ENCODE data around the gene RELL2. TPM values are rescaled to one million over a fixed set of nuclear protein-coding genes. Genes with fewer than 3 reads are reported as not detected.

RELL2 gene
- total and polyA plus RNA-seq, 10 donors: 8.7 to 26.2 (median 12.3) TPM

DNA sequence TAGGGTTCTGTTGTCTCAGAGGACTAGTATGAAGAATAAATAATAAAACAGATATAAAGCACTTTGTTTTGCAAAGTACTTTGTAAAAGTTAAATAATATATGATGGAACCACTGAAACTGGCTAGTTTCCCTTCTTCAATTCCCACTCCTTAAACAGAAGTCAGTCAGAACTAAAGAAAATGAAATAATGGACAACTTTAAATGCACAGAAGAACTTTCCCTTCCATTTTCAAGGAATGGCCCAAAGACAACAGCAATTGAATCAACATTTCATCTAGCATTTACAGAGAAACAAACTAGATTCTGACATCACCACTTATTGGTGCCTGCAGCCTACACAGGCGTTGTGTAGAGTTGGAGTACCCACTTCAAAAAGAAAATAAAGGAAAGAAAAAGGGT lies 34.2 kb upstream of the RELL2 start:
- Histone ChIP-seq H3K27me3 (replicated peaks in 1 of 7) (no peaks in the 10 kb centered on the region), H3K4me1 (peaks cover 50 to 100% (median 91%) of the 10 kb centered on the region in 6 donors), H3K27ac (peak overlapping the region in 6 of 8 donors; percentile 84 to 91 (median 88)), H3K36me3 (no peaks in the 10 kb centered on the region), H3K9me3 (peaks cover 0 to 1% (median 0%) of the 10 kb centered on the region in 8 donors), H3K4me3 (no peak overlapping the region)
- DNase-seq: no peak
- WGBS, 5 donors: 55 to 84% (median 83%) methylated on average over 1 of the region's 1 CpG
- intact Hi-C loops (cut with DNase I; ENCODE audit: low total_unique reads): no loop called here
- TF ChIP-seq POLR2A (IDR thresholded peaks at IDR 0.05) (no peak), POLR2AphosphoS5 (IDR thresholded peaks at IDR 0.05) (no peak)
- TF ChIP-seq, protein P1, sequence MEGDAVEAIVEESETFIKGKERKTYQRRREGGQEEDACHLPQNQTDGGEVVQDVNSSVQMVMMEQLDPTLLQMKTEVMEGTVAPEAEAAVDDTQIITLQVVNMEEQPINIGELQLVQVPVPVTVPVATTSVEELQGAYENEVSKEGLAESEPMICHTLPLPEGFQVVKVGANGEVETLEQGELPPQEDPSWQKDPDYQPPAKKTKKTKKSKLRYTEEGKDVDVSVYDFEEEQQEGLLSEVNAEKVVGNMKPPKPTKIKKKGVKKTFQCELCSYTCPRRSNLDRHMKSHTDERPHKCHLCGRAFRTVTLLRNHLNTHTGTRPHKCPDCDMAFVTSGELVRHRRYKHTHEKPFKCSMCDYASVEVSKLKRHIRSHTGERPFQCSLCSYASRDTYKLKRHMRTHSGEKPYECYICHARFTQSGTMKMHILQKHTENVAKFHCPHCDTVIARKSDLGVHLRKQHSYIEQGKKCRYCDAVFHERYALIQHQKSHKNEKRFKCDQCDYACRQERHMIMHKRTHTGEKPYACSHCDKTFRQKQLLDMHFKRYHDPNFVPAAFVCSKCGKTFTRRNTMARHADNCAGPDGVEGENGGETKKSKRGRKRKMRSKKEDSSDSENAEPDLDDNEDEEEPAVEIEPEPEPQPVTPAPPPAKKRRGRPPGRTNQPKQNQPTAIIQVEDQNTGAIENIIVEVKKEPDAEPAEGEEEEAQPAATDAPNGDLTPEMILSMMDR (IDR thresholded peaks at IDR 0.05 in 8 of 11, conservative IDR thresholded peaks at IDR 0.05 in 3 of 11): no peak

DNA sequence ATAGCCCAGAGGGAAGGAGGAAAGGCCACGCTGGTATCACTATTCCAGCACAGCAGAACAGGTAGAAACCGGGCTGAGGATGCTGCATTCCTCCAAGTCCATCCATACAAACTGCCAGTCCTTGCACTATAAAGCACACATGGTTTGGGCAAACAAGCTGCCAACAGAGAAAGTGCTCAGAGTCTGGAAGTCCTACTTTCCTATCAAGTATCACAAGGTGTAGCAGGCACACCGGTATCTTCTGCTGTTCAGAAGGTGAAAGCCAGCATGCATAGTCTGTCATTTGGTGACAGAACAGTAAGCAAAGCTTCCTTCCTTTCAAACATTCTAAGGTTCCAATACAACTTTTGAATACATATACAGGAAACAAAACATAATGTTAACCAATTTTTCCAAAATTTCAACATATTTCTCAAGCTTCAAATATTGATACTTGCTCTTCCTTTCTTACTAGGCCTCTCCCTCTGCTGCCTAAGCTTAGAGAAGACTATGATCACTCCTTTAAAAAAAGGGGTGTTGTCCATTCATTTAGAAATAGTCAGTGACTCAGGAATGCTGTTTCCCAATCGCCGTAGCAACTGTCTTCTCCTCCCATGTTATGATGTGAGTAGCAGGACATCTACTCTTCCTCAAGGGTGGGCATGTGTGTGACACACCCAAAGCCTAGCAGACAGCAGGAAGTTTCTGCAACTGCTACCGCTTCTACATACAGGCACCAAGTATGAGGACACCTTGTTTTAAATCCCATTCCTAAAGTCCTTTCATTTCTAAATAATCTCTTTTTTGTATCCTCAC lies 32.7 kb upstream of the RELL2 start:
- H3K36me3 ChIP-seq: no peaks in the 10 kb centered on the region
- no peak for DNase-seq
- peak overlapping the region; percentile 5 to 91 (median 88) for H3K27ac ChIP-seq
- TF ChIP-seq POLR2A (IDR thresholded peaks at IDR 0.05) (no peak), POLR2AphosphoS5 (IDR thresholded peaks at IDR 0.05) (peak in 1 of 3 donors; percentile 55)
- TF ChIP-seq, protein P1 (IDR thresholded peaks at IDR 0.05 in 8 of 11, conservative IDR thresholded peaks at IDR 0.05 in 3 of 11): peak in 1 of 11 experiments; percentile 15
- peaks cover 56 to 100% (median 90%) of the 10 kb centered on the region in 6 donors for H3K4me1 ChIP-seq
- 38 to 48% (median 41%) methylated on average over 6 of the region's 6 CpGs for WGBS, 5 donors
- intact Hi-C loops (cut with DNase I; ENCODE audit: low total_unique reads): no loop called here
- H3K27me3 ChIP-seq (replicated peaks in 1 of 7): no peaks in the 10 kb centered on the region
- no peaks in the 10 kb centered on the region for H3K9me3 ChIP-seq
- peak overlapping the region in 1 of 8 donors; percentile 35 for H3K4me3 ChIP-seq

DNA sequence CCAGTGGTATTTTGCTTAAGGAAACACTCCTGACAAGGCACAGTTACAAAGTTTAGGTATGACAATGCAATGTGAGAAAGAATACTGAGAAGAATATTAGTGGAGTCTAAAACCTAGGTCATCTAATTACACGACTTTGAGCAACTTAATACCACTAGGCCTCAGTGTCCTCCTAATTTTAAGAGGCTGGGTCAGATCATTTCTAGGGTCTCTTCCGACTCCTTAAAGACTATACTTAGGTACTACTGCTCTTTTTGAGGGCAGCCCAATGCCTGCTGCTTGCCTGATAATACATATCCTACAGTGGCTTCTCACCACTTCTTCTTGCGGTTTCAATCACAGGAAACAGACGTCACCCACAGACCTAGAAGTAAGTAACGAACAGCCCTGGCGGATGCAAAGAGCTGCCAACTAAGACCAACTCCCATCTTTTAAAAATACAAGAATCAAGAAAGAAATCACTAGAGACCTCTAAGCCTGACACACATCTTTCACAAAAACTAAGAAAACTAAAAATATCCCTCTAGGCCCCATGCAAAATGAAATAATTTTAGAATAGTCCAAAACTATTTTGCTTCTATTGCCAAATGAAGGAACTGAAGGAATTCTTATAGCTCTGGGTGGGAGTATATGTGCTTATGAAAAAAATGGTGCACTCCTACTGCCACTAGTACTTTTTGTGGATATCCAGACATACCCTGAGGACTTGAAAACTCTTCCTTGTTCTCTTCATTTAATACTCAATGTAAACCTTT lies 31.1 kb upstream of the RELL2 start:
- Histone ChIP-seq H3K4me1 (peaks cover 61 to 100% (median 89%) of the 10 kb centered on the region in 6 donors), H3K27me3 (replicated peaks in 1 of 7) (no peaks in the 10 kb centered on the region), H3K27ac (peak overlapping the region; percentile 50 to 91 (median 88)), H3K36me3 (peaks cover 0 to 7% (median 0%) of the 10 kb centered on the region in 6 donors), H3K9me3 (no peaks in the 10 kb centered on the region), H3K4me3 (peak overlapping the region in 1 of 8 donors; percentile 35)
- TF ChIP-seq, protein P1 (IDR thresholded peaks at IDR 0.05 in 8 of 11, conservative IDR thresholded peaks at IDR 0.05 in 3 of 11): peak in 6 of 11 experiments; percentile 8 to 41 (median 30)
- TF ChIP-seq POLR2AphosphoS5 (IDR thresholded peaks at IDR 0.05) (peak in 1 of 3 donors; percentile 83), POLR2A (IDR thresholded peaks at IDR 0.05) (no peak)
- peak; percentile 80 for DNase-seq
- 4 to 12% (median 6%) methylated on average over 6 of the region's 6 CpGs for WGBS, 5 donors
- intact Hi-C loops (cut with DNase I; ENCODE audit: low total_unique reads): no loop called here
